Mesothelial cell of epicardium (in vitro differentiated cells): ENCODE measurements around the gene UQCR11. TPM values are rescaled to one million over a fixed set of nuclear protein-coding genes. Genes with fewer than 3 reads are reported as not detected.

Experiments
- DNase-seq, 2 experiments: peaks; one replicate each; pipeline ENCODE4 v3.0.0; 2021; ENCODE audit warnings: low spot score in 2 of 2; ENCODE audit not compliant: unreplicated experiment in 2 of 2
- H3K27ac Mint-ChIP-seq: 2 replicates; pipeline ENCODE4 v1.8.0; 2021; ENCODE audit warnings: mixed read lengths
- H3K27me3 Mint-ChIP-seq: 2 replicates; pipeline ENCODE4 v1.8.0; 2021; ENCODE audit warnings: low read depth, mixed read lengths
- H3K36me3 Mint-ChIP-seq: 2 replicates; pipeline ENCODE4 v1.8.0; 2021; ENCODE audit warnings: mixed read lengths
- H3K4me1 Mint-ChIP-seq: 2 replicates; pipeline ENCODE4 v1.8.0; 2021; ENCODE audit warnings: mixed read lengths
- H3K4me3 Mint-ChIP-seq: 2 replicates; pipeline ENCODE4 v1.8.0; 2021; ENCODE audit warnings: mild to moderate bottlenecking, moderate library complexity, mixed read lengths
- H3K9me3 Mint-ChIP-seq: 2 replicates; pipeline ENCODE4 v1.8.0; 2021; ENCODE audit warnings: mixed read lengths
- total RNA-seq: library from RNA; stranded (reverse); gene quantifications from 3 replicates; pipeline ENCODE4 v1.2.1, GENCODE V29; 2021
- TF ChIP-seq, protein P1 (sequence below): fragments of 200-600 bp; sonication (generic); IDR thresholded peaks from one replicate; pipeline ENCODE4 v1.5.0; 2021; ENCODE audit warnings: antibody characterized with exemption; ENCODE audit not compliant: unreplicated experiment

Gene UQCR11
- total RNA-seq, 1 donor from 2014 or later = 143 TPM

DNA sequence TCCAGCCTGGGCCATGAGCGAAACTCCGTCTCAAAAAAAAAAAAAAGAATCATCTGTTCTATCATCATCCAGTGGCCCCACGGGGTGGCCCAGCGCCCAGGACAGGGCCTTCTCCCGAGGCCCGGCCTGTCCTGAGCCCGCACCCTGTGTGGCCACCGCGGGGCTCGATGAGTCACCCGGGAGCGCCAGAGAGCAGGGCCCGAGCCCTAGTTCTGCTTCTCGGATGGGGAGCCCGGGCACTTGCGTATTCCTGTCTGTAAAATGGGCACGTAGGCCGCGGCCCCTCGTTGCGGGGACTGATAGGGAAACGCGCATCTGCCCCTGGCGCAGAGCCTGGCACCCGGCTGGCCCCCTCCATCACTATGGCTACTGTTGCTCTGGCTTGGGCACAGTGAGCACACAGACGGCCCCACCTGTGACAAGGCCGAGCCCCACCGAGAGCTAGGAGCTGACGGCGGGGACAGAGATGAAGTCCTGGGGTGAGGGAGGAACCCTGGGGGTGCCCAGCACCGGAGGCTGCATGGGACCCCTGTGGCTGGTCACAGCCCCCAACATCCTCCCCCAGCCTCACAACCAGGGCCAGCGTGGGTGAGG, 21.3 kb upstream of the UQCR11 start:
- DNase-seq = no peak
- Mint-ChIP-seq H3K9me3 (no peaks in the 10 kb centered on the region), H3K27me3 (no peaks in the 10 kb centered on the region), H3K4me1 (peaks cover 5% of the 10 kb centered on the region), H3K4me3 (no peak overlapping the region), H3K36me3 (peaks cover 19% of the 10 kb centered on the region), H3K27ac (no peak overlapping the region)
- TF ChIP-seq, protein P1, sequence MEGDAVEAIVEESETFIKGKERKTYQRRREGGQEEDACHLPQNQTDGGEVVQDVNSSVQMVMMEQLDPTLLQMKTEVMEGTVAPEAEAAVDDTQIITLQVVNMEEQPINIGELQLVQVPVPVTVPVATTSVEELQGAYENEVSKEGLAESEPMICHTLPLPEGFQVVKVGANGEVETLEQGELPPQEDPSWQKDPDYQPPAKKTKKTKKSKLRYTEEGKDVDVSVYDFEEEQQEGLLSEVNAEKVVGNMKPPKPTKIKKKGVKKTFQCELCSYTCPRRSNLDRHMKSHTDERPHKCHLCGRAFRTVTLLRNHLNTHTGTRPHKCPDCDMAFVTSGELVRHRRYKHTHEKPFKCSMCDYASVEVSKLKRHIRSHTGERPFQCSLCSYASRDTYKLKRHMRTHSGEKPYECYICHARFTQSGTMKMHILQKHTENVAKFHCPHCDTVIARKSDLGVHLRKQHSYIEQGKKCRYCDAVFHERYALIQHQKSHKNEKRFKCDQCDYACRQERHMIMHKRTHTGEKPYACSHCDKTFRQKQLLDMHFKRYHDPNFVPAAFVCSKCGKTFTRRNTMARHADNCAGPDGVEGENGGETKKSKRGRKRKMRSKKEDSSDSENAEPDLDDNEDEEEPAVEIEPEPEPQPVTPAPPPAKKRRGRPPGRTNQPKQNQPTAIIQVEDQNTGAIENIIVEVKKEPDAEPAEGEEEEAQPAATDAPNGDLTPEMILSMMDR = no peak

DNA sequence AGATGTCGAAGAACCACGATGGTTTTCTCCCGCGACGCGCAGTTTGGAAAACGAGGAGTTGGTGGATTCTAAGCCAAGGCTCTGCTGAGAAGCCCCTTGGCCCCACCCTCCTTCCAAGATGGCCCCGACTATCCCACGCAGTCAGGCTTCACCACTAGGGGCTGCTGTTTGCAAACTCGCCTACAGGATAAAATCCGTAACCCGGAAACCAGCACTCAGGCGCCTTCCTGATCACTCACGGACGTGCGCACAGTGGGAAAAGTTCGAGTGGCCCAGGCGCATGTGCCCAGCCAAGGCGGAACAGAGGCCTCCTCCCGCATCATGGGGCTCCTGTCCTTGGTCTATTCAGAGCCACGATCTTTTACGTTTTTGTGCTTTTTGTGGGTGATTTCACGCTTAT, 19.2 kb upstream of the UQCR11 start:
- Mint-ChIP-seq H3K4me3 (no peak overlapping the region), H3K27ac (peak overlapping the region; percentile 34), H3K27me3 (no peaks in the 10 kb centered on the region), H3K9me3 (no peaks in the 10 kb centered on the region), H3K36me3 (peaks cover 20% of the 10 kb centered on the region), H3K4me1 (peaks cover 5% of the 10 kb centered on the region)
- TF ChIP-seq, protein P1 = peak; percentile 56
- DNase-seq = no peak

DNA sequence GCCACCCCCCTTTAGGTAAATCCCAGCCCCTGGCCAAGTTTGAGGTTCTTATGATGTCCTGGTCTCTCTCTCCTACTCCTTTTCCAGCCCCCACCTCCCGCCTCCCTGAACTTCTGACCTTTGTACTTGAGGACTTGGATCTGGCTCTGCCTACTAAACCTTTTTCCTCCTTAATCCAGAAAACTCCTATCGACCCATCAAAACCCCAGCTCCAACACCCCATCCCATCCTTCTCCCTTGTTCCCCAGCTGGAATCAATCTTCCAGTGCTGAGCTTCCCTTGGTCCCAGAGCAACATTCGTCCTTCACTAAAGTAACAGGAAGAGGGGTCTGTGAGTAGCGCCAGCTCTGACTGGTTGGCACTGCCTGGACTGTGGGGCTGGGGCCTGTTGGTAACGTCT, 17.3 kb upstream of the UQCR11 start:
- no peak for DNase-seq
- Mint-ChIP-seq H3K4me3 (no peak overlapping the region), H3K36me3 (peaks cover 26% of the 10 kb centered on the region), H3K27ac (peak overlapping the region; percentile 84), H3K27me3 (no peaks in the 10 kb centered on the region), H3K9me3 (no peaks in the 10 kb centered on the region), H3K4me1 (peaks cover 5% of the 10 kb centered on the region)
- TF ChIP-seq, protein P1 = no peak

DNA sequence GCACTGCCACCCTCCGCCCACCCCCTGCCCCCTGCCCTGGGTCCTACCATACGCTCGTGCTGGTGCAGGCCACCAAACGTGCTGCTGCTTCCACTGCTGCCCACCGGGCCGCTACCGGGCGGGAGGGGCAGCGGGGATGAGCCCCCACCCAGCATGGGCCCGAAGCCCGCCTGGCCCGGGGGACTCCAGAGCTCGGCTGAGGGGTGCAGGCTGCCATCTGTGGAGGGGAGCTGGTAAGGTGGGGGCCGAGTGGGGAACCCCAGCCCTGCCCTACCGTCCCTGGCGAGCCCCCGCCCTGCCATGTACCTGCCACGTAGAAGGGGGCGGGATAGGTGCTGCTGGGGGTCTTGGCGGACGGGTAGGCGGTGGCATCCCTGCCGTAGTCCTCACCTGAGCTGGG, 16.7 kb upstream of the UQCR11 start:
- Mint-ChIP-seq H3K27ac (no peak overlapping the region), H3K9me3 (no peaks in the 10 kb centered on the region), H3K4me3 (no peak overlapping the region), H3K27me3 (no peaks in the 10 kb centered on the region), H3K36me3 (peaks cover 29% of the 10 kb centered on the region), H3K4me1 (peaks cover 5% of the 10 kb centered on the region)
- DNase-seq = no peak
- TF ChIP-seq, protein P1 = no peak

DNA sequence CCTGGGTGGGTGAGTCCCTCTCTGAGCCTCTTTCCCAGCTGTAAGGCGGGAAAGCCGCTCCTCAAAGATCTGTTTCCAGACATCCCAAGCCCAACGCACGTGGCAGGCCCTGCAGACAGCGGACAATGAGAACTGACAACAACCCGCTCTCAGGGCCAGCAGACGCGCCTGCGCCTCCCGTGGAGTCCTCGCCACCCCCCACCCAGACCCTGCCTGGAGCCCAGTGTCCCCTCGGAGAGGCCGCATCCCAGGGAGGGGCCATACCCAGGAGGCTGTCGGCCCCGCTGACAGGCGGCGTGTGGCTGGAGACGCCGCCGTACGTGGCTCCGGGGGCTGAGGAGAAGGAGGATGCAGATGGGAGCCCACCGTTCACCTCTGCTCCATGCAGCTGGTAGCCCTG, 16.3 kb upstream of the UQCR11 start:
- H3K36me3 Mint-ChIP-seq = peaks cover 34% of the 10 kb centered on the region
- H3K4me1 Mint-ChIP-seq = peaks cover 5% of the 10 kb centered on the region
- TF ChIP-seq, protein P1 = no peak
- H3K9me3 Mint-ChIP-seq = no peaks in the 10 kb centered on the region
- DNase-seq = no peak
- no peak overlapping the region for H3K4me3 Mint-ChIP-seq
- no peaks in the 10 kb centered on the region for H3K27me3 Mint-ChIP-seq
- H3K27ac Mint-ChIP-seq = no peak overlapping the region

DNA sequence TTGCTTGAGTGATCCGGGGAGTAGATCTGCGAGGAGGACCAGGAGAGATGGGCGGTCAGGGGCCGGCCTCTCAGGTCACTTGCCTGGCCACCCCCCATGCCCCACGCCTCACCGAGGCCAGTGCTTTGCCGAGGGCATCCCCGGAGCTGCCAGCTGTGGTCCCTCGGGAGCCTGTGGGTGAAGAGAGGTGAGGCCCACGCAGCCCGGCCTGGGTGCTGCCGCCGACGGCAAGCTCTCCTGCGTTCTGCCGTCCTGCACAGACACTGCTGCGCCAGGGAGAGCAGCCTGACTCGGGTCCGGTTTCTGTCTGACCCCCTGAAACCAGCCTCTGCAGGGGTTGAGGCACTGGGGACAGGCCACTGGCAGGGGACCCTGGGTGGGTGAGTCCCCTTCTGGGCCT, 15.8 kb upstream of the UQCR11 start:
- Mint-ChIP-seq H3K27me3 (no peaks in the 10 kb centered on the region), H3K27ac (no peak overlapping the region), H3K36me3 (peaks cover 36% of the 10 kb centered on the region), H3K9me3 (no peaks in the 10 kb centered on the region), H3K4me1 (peaks cover 5% of the 10 kb centered on the region), H3K4me3 (no peak overlapping the region)
- DNase-seq = no peak
- TF ChIP-seq, protein P1 = no peak
